Activated CD4-positive, alpha-beta T cell treated with anti-CD3 and anti-CD28 coated beads, Interleukin-2, amount 10 ng/mL, durations not matched to agents 24 days and 14 days (primary cell): ENCODE data around the gene TAF5L. TPM values are rescaled to one million over a fixed set of nuclear protein-coding genes. Genes with fewer than 3 reads are reported as not detected.

Experiments
- DNase-seq: peaks from one replicate; pipeline ENCODE4 v3.0.0; 2022
- H3K27ac Mint-ChIP-seq: one replicate; pipeline ENCODE4 v1.8.0; 2022; ENCODE audit warnings: mild to moderate bottlenecking, mixed read lengths
- H3K27me3 Mint-ChIP-seq: one replicate; pipeline ENCODE4 v1.8.0; 2022; ENCODE audit warnings: mixed read lengths
- H3K36me3 Mint-ChIP-seq: one replicate; pipeline ENCODE4 v1.8.0; 2022; ENCODE audit warnings: low read depth, mild to moderate bottlenecking, mixed read lengths
- H3K4me1 Mint-ChIP-seq: one replicate; pipeline ENCODE4 v1.8.0; 2021; ENCODE audit warnings: mixed read lengths
- H3K4me3 Mint-ChIP-seq: one replicate; pipeline ENCODE4 v1.8.0; 2022; ENCODE audit warnings: mild to moderate bottlenecking, moderate library complexity, mixed read lengths
- H3K9me3 Mint-ChIP-seq: one replicate; pipeline ENCODE4 v1.8.0; 2021; ENCODE audit warnings: mixed read lengths
- intact Hi-C: fragments of 100-400 bp; cut with micrococcal nuclease; formaldehyde crosslinking; loops from one replicate; pipeline ENCODE4 v1.15.1; 2023
- total RNA-seq: library from RNA; stranded (reverse); gene quantifications from 2 replicates; pipeline ENCODE4 v1.2.3, GENCODE V29; 2022

TAF5L gene
- total RNA-seq, 1 donor from 2014 or later: 29.7 TPM

- H3K27ac Mint-ChIP-seq: no peak overlapping the region
- H3K4me3 Mint-ChIP-seq: no peak overlapping the region
- intact Hi-C loops: no loop called here
- H3K9me3 Mint-ChIP-seq: no peaks in the 10 kb centered on the region
- peaks cover 60% of the 10 kb centered on the region for H3K36me3 Mint-ChIP-seq
- no peak for DNase-seq
- no peaks in the 10 kb centered on the region for H3K27me3 Mint-ChIP-seq
- H3K4me1 Mint-ChIP-seq: peaks cover 24% of the 10 kb centered on the region
Measured at GRCh38 chr1:229544587-229544986, 81.3 kb downstream of the TAF5L start.

Other genes with a start within 250 kb of the TAF5L start
- not detected in 2 replicates for gene ACTA1, start 192.0 kb downstream of the TAF5L start, total RNA-seq
- 52.3 and 52.9 TPM in 2 replicates for gene NUP133, start 117.8 kb downstream of the TAF5L start, total RNA-seq
- 46.5 and 49.7 TPM in 2 replicates for gene ABCB10, start 67.4 kb downstream of the TAF5L start, total RNA-seq
- 35.8 and 37.1 TPM in 2 replicates for gene URB2, start 125 bp upstream of the TAF5L start, total RNA-seq